ENCODE data around the gene SCG5. TPM values are rescaled to one million over a fixed set of nuclear protein-coding genes. Genes with fewer than 3 reads are reported as not detected.

Gene SCG5
- total and polyA plus RNA-seq, 4 donors = 2.9 to 13.4 (median 10.1) TPM

DNA sequence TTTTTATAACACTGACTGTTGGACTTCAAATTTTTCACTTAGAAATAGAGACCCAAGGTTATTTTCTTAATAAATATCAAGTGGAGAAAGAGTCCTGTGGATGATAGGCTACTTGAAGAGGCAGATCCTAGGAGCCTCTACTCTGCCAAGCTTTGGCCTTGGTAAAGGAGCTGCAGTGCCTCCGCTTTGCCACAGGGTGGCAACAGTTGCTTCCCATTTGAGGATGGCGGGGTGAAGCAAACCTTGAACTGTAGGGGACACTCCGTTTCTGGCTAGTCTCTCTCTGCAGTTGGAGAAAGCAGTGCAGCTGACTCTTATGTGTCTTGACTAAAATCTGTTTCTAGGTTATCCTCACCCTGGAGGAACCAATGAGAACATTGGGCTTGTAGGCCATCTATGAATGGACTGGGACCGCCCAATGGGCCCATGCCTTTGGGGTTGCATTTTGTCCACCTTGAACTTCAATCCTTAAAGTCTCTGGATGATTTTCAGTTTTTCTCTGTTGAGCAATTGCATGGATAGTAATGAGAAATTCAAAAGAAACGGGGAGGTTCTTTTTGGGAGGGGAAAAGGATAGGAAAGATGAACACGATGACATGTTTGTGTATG lies 9.8 kb downstream of the SCG5 start:
- Histone ChIP-seq H3K4me1 (ENCODE audit: control insufficient read depth in 4 of 4, insufficient read depth in 4 of 4, low read length in 3 of 4) (peaks cover 0 to 7% (median 0%) of the 10 kb centered on the region in 4 donors), H3K27ac (ENCODE audit: low read depth in 1 of 2, low read length in 2 of 2) (no peak overlapping the region), H3K4me3 (ENCODE audit: low read depth in 1 of 3, low read length in 3 of 3) (no peak overlapping the region), H3K9ac (ENCODE audit: low read depth in 1 of 2, low read length in 2 of 2) (no peak overlapping the region), H3K9me3 (ENCODE audit: control insufficient read depth in 4 of 4, low read length in 3 of 4) (no peaks in the 10 kb centered on the region), H3K36me3 (ENCODE audit: control insufficient read depth in 4 of 4, insufficient read depth in 3 of 4, low read depth in 1 of 4, low read length in 3 of 4) (no peaks in the 10 kb centered on the region), H3K27me3 (ENCODE audit: control insufficient read depth in 4 of 4, insufficient read depth in 4 of 4, low read length in 3 of 4) (no peaks in the 10 kb centered on the region)
- 46% methylated on average over 6 of the region's 6 CpGs for WGBS
- TF ChIP-seq GABPA (IDR thresholded peaks at IDR 0.05 in 1 of 2, conservative IDR thresholded peaks at IDR 0.05 in 1 of 2) (no peak), CTCF (IDR thresholded peaks at IDR 0.05; ENCODE audit: low read depth, low read length, missing input control) (peak; percentile 92), RAD21 (IDR thresholded peaks at IDR 0.05) (peak; percentile 79 to 88), HNF4A (conservative IDR thresholded peaks at IDR 0.05) (peak in 1 of 2 donors; percentile 39)
- DNase-seq (ENCODE audit: low spot score) = peak; percentile 47

DNA sequence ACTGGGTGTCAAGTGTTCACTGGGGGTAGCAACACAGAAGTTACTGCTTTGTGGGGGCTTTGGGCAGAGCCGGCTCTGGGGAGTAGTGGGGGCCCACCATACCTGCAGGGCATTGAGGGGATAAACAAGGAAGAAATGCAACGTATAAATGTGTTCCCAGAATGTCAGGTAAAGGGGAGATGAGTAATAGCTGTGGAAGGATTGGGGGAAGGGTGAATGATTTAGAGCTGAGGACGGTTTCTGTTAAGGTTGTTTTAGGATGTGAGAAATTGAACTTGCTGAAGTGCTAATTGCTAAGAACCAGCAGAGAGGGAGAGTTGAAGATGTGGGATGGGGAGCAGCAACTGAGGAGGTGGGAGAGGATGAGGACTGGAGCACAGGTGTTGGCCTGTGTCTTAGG lies 10.7 kb downstream of the SCG5 start:
- Histone ChIP-seq H3K4me3 (ENCODE audit: low read depth in 1 of 3, low read length in 3 of 3) (no peak overlapping the region), H3K36me3 (ENCODE audit: control insufficient read depth in 4 of 4, insufficient read depth in 3 of 4, low read depth in 1 of 4, low read length in 3 of 4) (no peaks in the 10 kb centered on the region), H3K27ac (ENCODE audit: low read depth in 1 of 2, low read length in 2 of 2) (no peak overlapping the region), H3K4me1 (ENCODE audit: control insufficient read depth in 4 of 4, insufficient read depth in 4 of 4, low read length in 3 of 4) (peaks cover 0 to 8% (median 0%) of the 10 kb centered on the region in 4 donors), H3K9me3 (ENCODE audit: control insufficient read depth in 4 of 4, low read length in 3 of 4) (no peaks in the 10 kb centered on the region), H3K27me3 (ENCODE audit: control insufficient read depth in 4 of 4, insufficient read depth in 4 of 4, low read length in 3 of 4) (no peaks in the 10 kb centered on the region), H3K9ac (ENCODE audit: low read depth in 1 of 2, low read length in 2 of 2) (no peak overlapping the region)
- no peak for DNase-seq (ENCODE audit: low spot score)
- 85% methylated on average over 3 of the region's 3 CpGs for WGBS
- TF ChIP-seq RXRA (IDR thresholded peaks at IDR 0.05) (no peak), JUND (IDR thresholded peaks at IDR 0.05) (no peak), NR2F2 (IDR thresholded peaks at IDR 0.05) (no peak), SP1 (IDR thresholded peaks at IDR 0.05) (no peak), MAX (IDR thresholded peaks at IDR 0.05) (no peak), FOXA1 (IDR thresholded peaks at IDR 0.05) (no peak), CTCF (IDR thresholded peaks at IDR 0.05; ENCODE audit: low read depth, low read length, missing input control) (no peak), EGR1 (IDR thresholded peaks at IDR 0.05; ENCODE audit: low read depth in 2 of 2) (no peak), HNF4A (conservative IDR thresholded peaks at IDR 0.05) (no peak), YY1 (IDR thresholded peaks at IDR 0.05) (no peak), HNF4G (IDR thresholded peaks at IDR 0.05) (no peak), RAD21 (IDR thresholded peaks at IDR 0.05) (no peak), FOXA2 (IDR thresholded peaks at IDR 0.05) (no peak), TAF1 (conservative IDR thresholded peaks at IDR 0.05) (no peak), GABPA (IDR thresholded peaks at IDR 0.05 in 1 of 2, conservative IDR thresholded peaks at IDR 0.05 in 1 of 2) (no peak), REST (IDR thresholded peaks at IDR 0.05) (no peak)
- TF ChIP-seq, protein P1, sequence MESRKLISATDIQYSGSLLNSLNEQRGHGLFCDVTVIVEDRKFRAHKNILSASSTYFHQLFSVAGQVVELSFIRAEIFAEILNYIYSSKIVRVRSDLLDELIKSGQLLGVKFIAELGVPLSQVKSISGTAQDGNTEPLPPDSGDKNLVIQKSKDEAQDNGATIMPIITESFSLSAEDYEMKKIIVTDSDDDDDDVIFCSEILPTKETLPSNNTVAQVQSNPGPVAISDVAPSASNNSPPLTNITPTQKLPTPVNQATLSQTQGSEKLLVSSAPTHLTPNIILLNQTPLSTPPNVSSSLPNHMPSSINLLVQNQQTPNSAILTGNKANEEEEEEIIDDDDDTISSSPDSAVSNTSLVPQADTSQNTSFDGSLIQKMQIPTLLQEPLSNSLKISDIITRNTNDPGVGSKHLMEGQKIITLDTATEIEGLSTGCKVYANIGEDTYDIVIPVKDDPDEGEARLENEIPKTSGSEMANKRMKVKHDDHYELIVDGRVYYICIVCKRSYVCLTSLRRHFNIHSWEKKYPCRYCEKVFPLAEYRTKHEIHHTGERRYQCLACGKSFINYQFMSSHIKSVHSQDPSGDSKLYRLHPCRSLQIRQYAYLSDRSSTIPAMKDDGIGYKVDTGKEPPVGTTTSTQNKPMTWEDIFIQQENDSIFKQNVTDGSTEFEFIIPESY (IDR thresholded peaks at IDR 0.05) = no peak
- TF ChIP-seq, protein P2, sequence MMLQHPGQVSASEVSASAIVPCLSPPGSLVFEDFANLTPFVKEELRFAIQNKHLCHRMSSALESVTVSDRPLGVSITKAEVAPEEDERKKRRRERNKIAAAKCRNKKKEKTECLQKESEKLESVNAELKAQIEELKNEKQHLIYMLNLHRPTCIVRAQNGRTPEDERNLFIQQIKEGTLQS (IDR thresholded peaks at IDR 0.05) = no peak

Measured in liver (tissue), 9 donors.